HepG2 (cell line): ENCODE results near the gene OPRL1.

Experiments used
- FOXA1 ChIP-seq, 2 experiments: fragments of 450-650 bp in 1 of 2; sonication (generic) in 1 of 2; formaldehyde crosslinking in 1 of 2; IDR thresholded peaks; 2 replicates each; pipeline versions ENCODE4 v1.4.0 to v1.6.1; 2016 to 2020; ENCODE audit warnings: missing genetic modification reagents in 1 of 2
- POLR2AphosphoS5 ChIP-seq: IDR thresholded peaks from 2 replicates; pipeline ENCODE4 v1.6.1; 2012; ENCODE audit warnings: low read depth, low read length

DNA sequence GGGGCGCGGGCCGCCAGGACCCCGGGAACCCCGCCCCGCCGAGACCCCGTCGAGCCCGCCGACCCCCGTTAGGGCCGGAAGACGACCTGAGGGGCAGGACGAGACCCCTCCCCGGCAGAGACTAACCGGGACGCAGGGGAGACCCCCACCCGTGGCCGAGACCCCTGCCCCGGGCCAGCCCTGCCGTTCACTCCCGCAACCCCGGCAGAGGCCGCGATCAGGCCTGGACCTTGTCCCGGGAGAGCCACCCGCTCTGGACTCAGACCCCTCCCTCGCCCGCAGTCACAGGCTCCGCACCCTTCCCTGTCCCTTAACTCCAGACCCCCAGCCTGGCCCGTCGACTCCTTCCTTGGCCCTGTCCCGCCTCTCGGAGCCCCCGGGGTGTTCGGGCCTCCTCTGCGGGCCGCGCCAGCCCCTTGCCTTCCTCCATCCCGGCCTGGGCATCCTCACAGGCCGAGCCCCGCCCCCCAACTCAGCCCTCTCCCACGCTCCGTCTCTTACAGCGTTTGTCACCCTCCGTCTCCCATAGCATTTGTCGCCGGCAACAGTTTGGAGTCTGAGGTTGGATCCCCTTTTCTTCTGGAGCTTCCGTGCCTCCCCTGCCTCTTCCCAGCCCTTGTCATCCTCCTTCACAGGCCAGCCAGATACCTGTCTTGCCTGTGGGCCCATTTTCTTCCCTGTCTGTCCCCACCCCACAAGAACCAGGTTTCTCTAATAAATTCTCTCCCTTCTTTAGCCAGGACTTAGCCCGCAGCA lies 16.3 kb upstream of the OPRL1 start:
- TF ChIP-seq FOXA1 (IDR thresholded peaks at IDR 0.05) = no peak
- peak; percentile 2; the same call in 1 of the 2 replicates for TF ChIP-seq FOXA1 (CRISPR knock-in tag; IDR thresholded peaks at IDR 0.05)
- no peak for TF ChIP-seq POLR2AphosphoS5
